Endodermal cell (in vitro differentiated cells): Measurements from ENCODE around the gene ADGRG6. TPM values are rescaled to one million over a fixed set of nuclear protein-coding genes. Genes with fewer than 3 reads are reported as not detected.

Source experiments
- DNase-seq: peaks from one replicate; pipeline ENCODE4 v3.0.0-alpha.2; 2017
- H3K27ac ChIP-seq: 2 replicates; pipeline ENCODE4 v1.5.1; 2013; ENCODE audit warnings: mild to moderate bottlenecking, low read depth, low read length, moderate library complexity
- H3K27me3 ChIP-seq: 2 replicates; pipeline ENCODE4 v1.6.1; 2013; ENCODE audit warnings: mild to moderate bottlenecking, low read length, moderate library complexity; ENCODE audit not compliant: insufficient read depth, control insufficient read depth, poor library complexity, severe bottlenecking
- H3K36me3 ChIP-seq: 2 replicates; pipeline ENCODE4 v1.7.0; 2013; ENCODE audit warnings: mild to moderate bottlenecking, low read length, moderate library complexity; ENCODE audit not compliant: control insufficient read depth, insufficient read depth
- H3K4me1 ChIP-seq: one replicate; pipeline ENCODE4 v1.7.0; 2013; ENCODE audit warnings: low read length; ENCODE audit not compliant: control insufficient read depth, insufficient read depth
- H3K4me3 ChIP-seq: 2 replicates; pipeline ENCODE4 v1.5.1; 2013; ENCODE audit warnings: mild to moderate bottlenecking, low read length, moderate library complexity
- H3K9ac ChIP-seq: 2 replicates; pipeline ENCODE4 v1.6.1; 2013; ENCODE audit warnings: mild to moderate bottlenecking, low read length, moderate library complexity; ENCODE audit not compliant: poor library complexity, severe bottlenecking; ENCODE audit errors: extremely low read depth
- H3K9me3 ChIP-seq: 2 replicates; pipeline ENCODE4 v1.6.1; 2013; ENCODE audit warnings: mild to moderate bottlenecking, low read length, moderate library complexity; ENCODE audit not compliant: control insufficient read depth
- H3K27ac Mint-ChIP-seq: 2 replicates; pipeline ENCODE4 v1.8.0; 2020; ENCODE audit warnings: mixed read lengths
- H3K27me3 Mint-ChIP-seq: 2 replicates; pipeline ENCODE4 v1.8.0; 2021; ENCODE audit warnings: mild to moderate bottlenecking, mixed read lengths; ENCODE audit not compliant: insufficient read depth
- H3K36me3 Mint-ChIP-seq: 2 replicates; pipeline ENCODE4 v1.8.0; 2020; ENCODE audit warnings: low read depth, mixed read lengths
- H3K4me1 Mint-ChIP-seq: 2 replicates; pipeline ENCODE4 v1.8.0; 2020; ENCODE audit warnings: mixed read lengths
- H3K4me3 Mint-ChIP-seq: 2 replicates; pipeline ENCODE4 v1.8.0; 2020; ENCODE audit warnings: mild to moderate bottlenecking, moderate library complexity, mixed read lengths
- H3K9me3 Mint-ChIP-seq: 2 replicates; pipeline ENCODE4 v1.8.0; 2020; ENCODE audit warnings: mild to moderate bottlenecking, mixed read lengths
- WGBS, 2 experiments: methylation state at CpG; one replicate each; pipeline versions ENCODE4 v1.1.5 to v1.1.7; 2013; ENCODE audit warnings: missing lambda C conversion rate in 2 of 2, mixed read lengths in 1 of 2; ENCODE audit not compliant: insufficient coverage in 1 of 2, insufficient read length in 1 of 2; 5-methylcytosine and 5-hydroxymethylcytosine counted together
- total RNA-seq, 2 donors: library from RNA; stranded (reverse); fragmentation: NEBNext Ultra II Directional in 1 of 2; extraction: Animal tissue kit (Norgen Biotek cat#: 25700) in 1 of 2; gene quantifications; 2 replicates in 1 of 2; 3 replicates in 1 of 2; pipeline ENCODE4 v1.2.1, GENCODE V29; 2021
- TF ChIP-seq, protein P1 (sequence below): fragments of 200-600 bp; sonication (generic); conservative IDR thresholded peaks from 2 replicates; pipeline ENCODE4 v1.5.0; 2021; ENCODE audit warnings: antibody characterized with exemption, mild to moderate bottlenecking

The ADGRG6 gene
- total RNA-seq, 2 donors from 2014 or later: 20.4 to 26.8 TPM

DNA sequence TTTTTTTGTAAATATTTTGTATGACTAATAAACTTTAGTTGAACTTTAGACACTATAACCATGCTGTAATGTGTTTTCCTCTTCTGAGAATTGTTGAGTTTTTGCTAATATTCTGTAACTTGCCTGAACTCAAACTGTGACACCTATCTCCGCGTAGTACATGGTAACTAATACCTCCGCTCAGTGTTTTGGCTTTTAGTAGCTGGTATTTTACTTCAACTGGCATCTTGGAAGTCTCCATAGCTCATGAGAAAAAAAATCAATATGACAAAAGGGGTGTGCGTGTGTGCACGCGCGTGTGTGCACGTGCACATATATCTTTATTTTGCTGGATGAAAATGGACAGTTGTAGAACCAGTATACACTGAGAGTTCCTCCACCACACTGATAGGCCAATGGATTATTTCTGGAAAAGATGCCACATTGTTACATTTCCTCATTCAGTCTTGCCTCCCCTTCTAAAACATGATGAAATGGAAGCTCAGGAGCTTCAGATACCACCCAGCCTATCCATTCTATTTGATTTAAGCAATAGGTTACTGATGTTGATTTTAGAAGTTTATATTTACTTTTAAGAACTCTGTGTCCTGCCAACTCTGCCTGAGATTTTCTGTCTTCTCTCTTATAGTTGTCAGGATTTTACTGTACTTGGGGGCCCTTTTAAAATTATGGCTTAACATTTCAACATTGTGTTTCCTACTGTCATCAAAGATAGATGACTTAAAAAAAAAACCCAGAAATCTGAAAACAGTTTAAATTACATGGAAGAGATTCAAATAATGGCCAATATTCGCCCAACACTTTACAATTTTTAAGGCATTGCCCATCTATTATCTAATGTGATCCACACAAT lies 16.3 kb upstream of the ADGRG6 start:
- Histone ChIP-seq H3K9me3 (no peaks in the 10 kb centered on the region), H3K27me3 (no peaks in the 10 kb centered on the region), H3K36me3 (no peaks in the 10 kb centered on the region), H3K9ac (no peak overlapping the region), H3K4me3 (no peak overlapping the region), H3K4me1 (no peaks in the 10 kb centered on the region), H3K27ac (no peak overlapping the region)
- DNase-seq: no peak
- Mint-ChIP-seq H3K27ac (no peak overlapping the region), H3K27me3 (no peaks in the 10 kb centered on the region), H3K9me3 (no peaks in the 10 kb centered on the region), H3K36me3 (no peaks in the 10 kb centered on the region), H3K4me1 (no peaks in the 10 kb centered on the region), H3K4me3 (no peak overlapping the region)
- TF ChIP-seq, protein P1, sequence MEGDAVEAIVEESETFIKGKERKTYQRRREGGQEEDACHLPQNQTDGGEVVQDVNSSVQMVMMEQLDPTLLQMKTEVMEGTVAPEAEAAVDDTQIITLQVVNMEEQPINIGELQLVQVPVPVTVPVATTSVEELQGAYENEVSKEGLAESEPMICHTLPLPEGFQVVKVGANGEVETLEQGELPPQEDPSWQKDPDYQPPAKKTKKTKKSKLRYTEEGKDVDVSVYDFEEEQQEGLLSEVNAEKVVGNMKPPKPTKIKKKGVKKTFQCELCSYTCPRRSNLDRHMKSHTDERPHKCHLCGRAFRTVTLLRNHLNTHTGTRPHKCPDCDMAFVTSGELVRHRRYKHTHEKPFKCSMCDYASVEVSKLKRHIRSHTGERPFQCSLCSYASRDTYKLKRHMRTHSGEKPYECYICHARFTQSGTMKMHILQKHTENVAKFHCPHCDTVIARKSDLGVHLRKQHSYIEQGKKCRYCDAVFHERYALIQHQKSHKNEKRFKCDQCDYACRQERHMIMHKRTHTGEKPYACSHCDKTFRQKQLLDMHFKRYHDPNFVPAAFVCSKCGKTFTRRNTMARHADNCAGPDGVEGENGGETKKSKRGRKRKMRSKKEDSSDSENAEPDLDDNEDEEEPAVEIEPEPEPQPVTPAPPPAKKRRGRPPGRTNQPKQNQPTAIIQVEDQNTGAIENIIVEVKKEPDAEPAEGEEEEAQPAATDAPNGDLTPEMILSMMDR: no peak
- WGBS, 2 experiments: 89 to 97% methylated on average over 6 to 9 of the region's 9 CpGs

DNA sequence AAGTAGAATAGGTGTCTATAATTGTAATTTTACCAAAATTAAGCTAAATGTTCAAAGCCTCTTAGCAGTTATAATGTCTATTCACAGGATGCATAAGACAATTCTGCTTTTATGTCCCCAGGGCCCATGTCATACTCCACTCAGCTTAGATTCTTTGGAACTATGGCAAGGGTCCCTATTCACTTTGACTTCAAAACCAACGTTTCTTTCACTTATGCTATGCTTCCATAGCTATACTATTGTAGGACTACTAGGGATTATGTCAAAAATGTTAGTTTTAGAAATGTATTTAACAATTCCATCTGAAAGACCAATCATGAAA lies 15.8 kb upstream of the ADGRG6 start:
- Mint-ChIP-seq H3K36me3 (no peaks in the 10 kb centered on the region), H3K9me3 (no peaks in the 10 kb centered on the region), H3K27me3 (no peaks in the 10 kb centered on the region), H3K27ac (no peak overlapping the region), H3K4me1 (no peaks in the 10 kb centered on the region), H3K4me3 (no peak overlapping the region)
- no peaks in the 10 kb centered on the region for H3K4me1 ChIP-seq
- 93% methylated on average over 1 of the region's 1 CpG; no CpG with 5 or more reads in 1 of the 2 experiments for WGBS, 2 experiments
- TF ChIP-seq, protein P1: no peak
- H3K36me3 ChIP-seq: no peaks in the 10 kb centered on the region
- H3K27ac ChIP-seq: no peak overlapping the region
- no peak overlapping the region for H3K9ac ChIP-seq
- DNase-seq: no peak
- no peak overlapping the region for H3K4me3 ChIP-seq
- no peaks in the 10 kb centered on the region for H3K27me3 ChIP-seq
- no peaks in the 10 kb centered on the region for H3K9me3 ChIP-seq

DNA sequence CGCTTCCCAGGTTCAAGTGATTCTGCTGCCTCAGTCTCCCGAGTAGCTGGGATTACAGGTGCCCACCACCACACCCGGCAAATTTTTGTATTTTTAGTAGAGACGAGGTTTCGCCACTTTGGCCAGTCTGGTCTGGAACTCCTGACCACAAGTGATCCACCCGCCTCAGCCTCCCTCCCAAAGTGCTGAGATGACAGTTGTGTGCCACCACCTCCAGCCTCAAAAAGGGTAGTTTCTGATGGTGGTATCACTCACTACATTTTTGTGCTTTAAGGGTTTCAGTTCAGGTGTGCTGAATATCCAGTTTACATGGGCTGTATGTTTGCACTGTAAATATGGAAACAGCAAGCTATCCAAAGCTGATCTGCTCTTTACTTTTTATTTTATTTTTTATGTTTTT lies 12.1 kb upstream of the ADGRG6 start:
- Histone ChIP-seq H3K4me3 (no peak overlapping the region), H3K36me3 (no peaks in the 10 kb centered on the region), H3K4me1 (no peaks in the 10 kb centered on the region), H3K27me3 (no peaks in the 10 kb centered on the region), H3K9me3 (no peaks in the 10 kb centered on the region), H3K27ac (no peak overlapping the region), H3K9ac (no peak overlapping the region)
- H3K27me3 Mint-ChIP-seq: no peaks in the 10 kb centered on the region
- no peak overlapping the region for H3K27ac Mint-ChIP-seq
- H3K4me1 Mint-ChIP-seq: no peaks in the 10 kb centered on the region
- no peaks in the 10 kb centered on the region for H3K9me3 Mint-ChIP-seq
- TF ChIP-seq, protein P1: no peak
- H3K4me3 Mint-ChIP-seq: no peak overlapping the region
- H3K36me3 Mint-ChIP-seq: no peaks in the 10 kb centered on the region
- 89 to 94% methylated on average over 6 of the region's 6 CpGs for WGBS, 2 experiments
- no peak for DNase-seq
